RWPE1 (cell line): ENCODE results near the gene BNC2.

Experiments used
- CTCF ChIA-PET: fragments of 350-600 bp; sonication (Branson Sonifier 250); formaldehyde crosslinking; extraction: SDS; loops from one replicate; lab custom pipeline; 2021; lab: Yijun Ruan, JAX
- POLR2A ChIA-PET: fragments of 400-600 bp; formaldehyde crosslinking; extraction: SDS; loops from one replicate; lab custom pipeline; 2020; ENCODE audit warnings: antibody characterized with exemption; ENCODE audit not compliant: low non-redundant PET; lab: Yijun Ruan, JAX
- DNase-seq: peaks from one replicate; pipeline ENCODE4 v3.0.0; 2012; ENCODE audit warnings: low spot score
- H3K27ac ChIP-seq: fragments of 450-650 bp; 2 replicates; pipeline ENCODE4 v1.5.1; 2017
- TF ChIP-seq, protein P1 (sequence below): fragments of 450-650 bp; conservative IDR thresholded peaks from 2 replicates; pipeline ENCODE4 v1.5.1; 2017; ENCODE audit warnings: low read depth, mild to moderate bottlenecking

The BNC2 gene

DNA sequence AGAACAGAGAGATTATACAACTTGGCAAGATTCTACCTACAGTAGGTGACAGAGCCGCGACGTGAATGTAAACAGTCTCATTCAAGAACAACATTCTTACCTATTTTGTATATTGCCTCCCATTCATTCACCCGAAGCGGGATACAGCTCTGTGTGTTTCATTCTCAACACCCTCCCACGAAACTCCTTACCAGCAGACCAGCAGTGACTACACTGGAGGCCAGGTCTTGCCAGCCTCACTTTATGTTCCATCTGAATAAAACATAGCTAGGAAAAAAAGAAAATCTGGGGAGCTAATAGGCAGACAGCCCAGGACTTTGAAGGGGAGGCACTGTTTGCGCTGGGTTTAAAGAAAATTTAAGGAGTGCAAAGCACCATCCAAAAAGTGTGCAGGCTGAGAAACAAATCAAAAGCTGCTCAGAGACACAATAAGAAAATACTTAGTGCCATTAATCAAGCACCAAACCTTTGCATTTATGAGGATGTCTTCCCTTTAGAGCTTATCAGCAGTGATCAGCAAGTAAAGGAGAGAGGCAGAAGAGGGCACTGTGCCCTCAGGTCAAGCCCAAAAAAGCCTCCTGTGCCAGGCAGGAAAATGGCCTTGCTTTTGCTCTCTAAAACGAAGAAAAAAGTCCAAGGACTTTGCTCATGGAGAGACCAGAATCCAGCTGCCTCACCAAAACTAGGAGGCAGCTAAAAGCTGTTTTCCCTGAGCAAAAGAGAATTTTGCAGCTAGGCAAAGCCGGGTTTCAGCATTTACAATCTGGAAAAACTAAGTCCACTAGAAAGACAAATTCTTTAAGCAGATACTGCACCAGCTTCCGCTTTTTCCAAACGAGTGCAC, 295.1 kb downstream of the BNC2 start:
- DNase-seq: no peak

DNA sequence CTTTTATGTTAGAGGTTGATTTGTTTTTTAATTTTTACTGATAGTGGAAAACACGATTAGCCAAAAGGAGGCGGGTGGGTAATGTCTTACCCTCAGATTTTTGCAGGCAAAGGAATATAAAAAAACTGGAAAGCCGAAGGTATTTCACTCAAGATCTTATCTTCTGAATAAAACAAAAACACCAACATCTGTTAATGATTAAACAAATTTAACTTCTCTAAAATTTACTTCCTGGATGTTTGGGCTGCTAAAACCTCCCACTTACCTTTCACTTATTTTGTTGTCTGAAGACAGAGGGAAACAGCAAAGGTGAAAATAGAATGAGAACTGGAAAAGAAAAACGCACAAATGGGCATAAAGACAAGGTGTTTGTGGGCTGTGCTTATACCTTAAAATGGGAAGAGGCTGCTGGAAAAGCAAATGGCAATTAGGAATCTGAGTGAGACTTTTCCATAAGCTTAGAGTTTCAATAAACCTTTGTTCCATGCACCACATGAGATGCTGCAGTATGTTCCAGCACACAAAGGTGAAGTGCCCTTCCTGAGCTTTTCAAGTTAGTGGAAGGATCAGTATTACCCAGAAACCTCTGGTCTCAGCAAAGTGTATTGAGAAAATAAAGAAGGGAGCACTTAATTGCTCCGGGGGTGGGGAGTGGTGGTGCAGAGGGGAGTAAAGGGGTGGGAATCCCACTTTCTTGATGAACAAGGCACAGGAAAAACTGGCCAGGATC, 298.3 kb downstream of the BNC2 start:
- CTCF ChIA-PET: no interaction called here
- TF ChIP-seq, protein P1, sequence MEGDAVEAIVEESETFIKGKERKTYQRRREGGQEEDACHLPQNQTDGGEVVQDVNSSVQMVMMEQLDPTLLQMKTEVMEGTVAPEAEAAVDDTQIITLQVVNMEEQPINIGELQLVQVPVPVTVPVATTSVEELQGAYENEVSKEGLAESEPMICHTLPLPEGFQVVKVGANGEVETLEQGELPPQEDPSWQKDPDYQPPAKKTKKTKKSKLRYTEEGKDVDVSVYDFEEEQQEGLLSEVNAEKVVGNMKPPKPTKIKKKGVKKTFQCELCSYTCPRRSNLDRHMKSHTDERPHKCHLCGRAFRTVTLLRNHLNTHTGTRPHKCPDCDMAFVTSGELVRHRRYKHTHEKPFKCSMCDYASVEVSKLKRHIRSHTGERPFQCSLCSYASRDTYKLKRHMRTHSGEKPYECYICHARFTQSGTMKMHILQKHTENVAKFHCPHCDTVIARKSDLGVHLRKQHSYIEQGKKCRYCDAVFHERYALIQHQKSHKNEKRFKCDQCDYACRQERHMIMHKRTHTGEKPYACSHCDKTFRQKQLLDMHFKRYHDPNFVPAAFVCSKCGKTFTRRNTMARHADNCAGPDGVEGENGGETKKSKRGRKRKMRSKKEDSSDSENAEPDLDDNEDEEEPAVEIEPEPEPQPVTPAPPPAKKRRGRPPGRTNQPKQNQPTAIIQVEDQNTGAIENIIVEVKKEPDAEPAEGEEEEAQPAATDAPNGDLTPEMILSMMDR: no peak
- POLR2A ChIA-PET: no interaction called here
- DNase-seq: no peak
- H3K27ac ChIP-seq: no peak overlapping the region

More for the DNA sequence above, 295.1 kb downstream of the BNC2 start:
- ChIA-PET CTCF (interaction anchor here (0.7 kb wide), 1 partner anchor 104 kb away, joined by 4 read pairs; no protein-coding TSS in a partner anchor), POLR2A (no interaction called here)
- TF ChIP-seq, protein P1: no peak
- no peak overlapping the region for H3K27ac ChIP-seq

DNA sequence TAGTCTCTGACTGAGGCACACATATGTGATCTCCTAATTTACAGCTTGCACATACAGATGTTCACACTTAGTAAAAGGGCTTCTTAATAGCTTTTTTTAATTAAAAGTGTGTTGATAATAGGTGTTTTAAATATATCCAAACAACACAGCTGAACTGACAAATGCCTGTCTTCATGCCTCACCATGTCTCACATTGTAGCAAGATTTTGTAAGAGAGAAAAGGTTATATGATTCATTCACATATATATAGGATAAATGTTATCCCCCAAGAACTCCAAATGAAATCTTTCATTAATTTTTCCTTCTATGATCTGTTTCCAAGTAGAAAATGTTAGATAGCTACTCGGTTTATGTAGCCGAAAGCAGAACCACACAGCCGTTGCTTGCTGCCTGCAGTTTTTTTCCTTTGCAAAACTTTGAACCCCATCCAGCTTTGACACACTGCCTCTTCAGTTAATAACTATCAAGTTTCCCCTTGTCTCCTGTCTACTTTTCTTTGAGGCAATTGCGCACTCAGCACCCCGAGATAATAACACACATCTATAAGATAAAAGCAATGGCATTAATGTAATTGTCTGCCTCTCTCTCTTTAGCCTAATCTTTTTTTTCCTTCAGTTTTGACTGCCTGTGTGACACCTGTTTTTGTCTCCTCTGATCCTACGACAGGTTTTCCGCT, 299.2 kb downstream of the BNC2 start:
- H3K27ac ChIP-seq: no peak overlapping the region
- CTCF ChIA-PET: no interaction called here
- TF ChIP-seq, protein P1: no peak
- POLR2A ChIA-PET: no interaction called here
- no peak for DNase-seq

DNA sequence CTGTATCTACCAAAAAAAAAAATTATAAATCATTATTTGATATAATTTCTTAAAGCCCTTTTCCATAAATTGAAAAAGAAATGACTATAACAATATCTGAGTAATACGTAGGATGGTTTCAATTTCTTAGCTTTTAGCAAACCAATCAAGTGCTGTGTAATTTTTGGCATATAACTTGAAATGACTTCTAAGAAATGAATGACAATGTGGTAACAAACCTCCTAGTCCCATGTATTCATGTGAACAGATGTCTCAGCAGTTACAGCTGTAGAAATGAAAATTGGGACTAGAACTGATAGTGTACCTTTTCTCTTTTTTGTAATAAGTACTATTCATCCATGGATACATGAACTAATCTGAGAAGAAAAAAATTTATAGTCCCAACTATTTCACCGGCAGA, 307.0 kb downstream of the BNC2 start:
- CTCF ChIA-PET: no interaction called here
- TF ChIP-seq, protein P1: no peak
- H3K27ac ChIP-seq: no peak overlapping the region
- POLR2A ChIA-PET: no interaction called here
- no peak for DNase-seq

GRCh38 chr9:16561121-16561520, 309.3 kb downstream of the BNC2 start:
- ChIA-PET CTCF (no interaction called here), POLR2A (no interaction called here)
- no peak for DNase-seq
- H3K27ac ChIP-seq: no peak overlapping the region
- TF ChIP-seq, protein P1: no peak
